Rectal smooth muscle tissue (tissue), 1 donor: ENCODE data around the gene METTL2B.
"Not testable (repeated sequence)": the region's sequence is repeated elsewhere in the genome, so short reads cannot be mapped to it uniquely, and the experiment has no call there.

Source experiments
- H3K27ac ChIP-seq: one replicate; pipeline ENCODE4 v1.7.0; 2013; ENCODE audit warnings: low read depth, low read length, inconsistent platforms
- H3K27me3 ChIP-seq: one replicate; pipeline ENCODE4 v1.7.0; 2013; ENCODE audit warnings: low read length; ENCODE audit not compliant: control insufficient read depth, insufficient read depth
- H3K36me3 ChIP-seq: one replicate; pipeline ENCODE4 v1.7.0; 2013; ENCODE audit warnings: low read length; ENCODE audit not compliant: control insufficient read depth, insufficient read depth
- H3K4me1 ChIP-seq: one replicate; pipeline ENCODE4 v1.7.0; 2013; ENCODE audit warnings: low read length; ENCODE audit not compliant: control insufficient read depth, insufficient read depth
- H3K4me3 ChIP-seq: one replicate; pipeline ENCODE4 v1.7.0; 2013; ENCODE audit warnings: low read length
- H3K9ac ChIP-seq: one replicate; pipeline ENCODE4 v1.7.0; 2013; ENCODE audit warnings: low read length

METTL2B gene, protein sequence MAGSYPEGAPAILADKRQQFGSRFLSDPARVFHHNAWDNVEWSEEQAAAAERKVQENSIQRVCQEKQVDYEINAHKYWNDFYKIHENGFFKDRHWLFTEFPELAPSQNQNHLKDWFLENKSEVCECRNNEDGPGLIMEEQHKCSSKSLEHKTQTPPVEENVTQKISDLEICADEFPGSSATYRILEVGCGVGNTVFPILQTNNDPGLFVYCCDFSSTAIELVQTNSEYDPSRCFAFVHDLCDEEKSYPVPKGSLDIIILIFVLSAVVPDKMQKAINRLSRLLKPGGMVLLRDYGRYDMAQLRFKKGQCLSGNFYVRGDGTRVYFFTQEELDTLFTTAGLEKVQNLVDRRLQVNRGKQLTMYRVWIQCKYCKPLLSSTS

DNA sequence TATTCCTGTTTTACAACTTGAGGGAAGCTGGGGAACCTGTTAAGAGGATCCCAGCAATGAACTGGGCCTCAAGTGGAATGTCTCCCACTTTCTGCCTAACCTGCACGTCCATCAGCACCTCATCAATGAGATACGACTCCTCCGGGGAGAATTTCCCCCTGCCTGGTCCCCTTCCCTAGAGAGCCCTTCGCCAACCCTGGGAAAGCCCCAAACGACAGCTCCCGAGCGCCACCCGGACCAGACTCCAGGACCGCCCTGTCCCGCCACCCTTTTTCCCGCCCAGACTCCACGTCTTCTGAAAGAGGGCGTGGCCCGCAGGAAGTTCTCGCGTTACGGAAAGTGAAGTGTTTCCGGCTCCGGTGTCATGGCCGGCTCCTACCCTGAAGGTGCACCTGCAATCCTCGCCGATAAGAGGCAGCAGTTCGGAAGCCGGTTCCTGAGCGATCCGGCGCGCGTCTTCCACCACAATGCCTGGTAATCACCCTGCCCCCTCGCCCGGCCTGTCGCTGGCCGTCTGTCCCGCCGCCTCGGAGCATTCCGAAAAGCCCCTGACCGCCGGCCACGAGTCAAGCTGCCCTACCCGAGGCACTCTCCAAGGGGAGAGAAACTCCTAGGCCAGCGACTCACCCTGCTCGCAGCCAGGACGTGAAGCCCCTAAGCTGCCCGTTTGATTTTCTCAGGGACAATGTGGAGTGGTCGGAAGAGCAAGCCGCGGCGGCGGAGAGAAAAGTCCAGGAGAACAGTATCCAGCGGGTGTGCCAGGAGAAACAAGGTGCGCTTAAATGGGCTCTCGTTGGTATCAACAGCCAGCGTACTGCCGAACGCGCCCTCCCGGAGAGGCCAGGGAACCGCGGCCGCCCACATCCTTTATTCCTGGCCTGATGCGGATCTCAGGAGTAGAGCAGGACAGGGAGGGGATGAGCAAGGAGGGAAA, at the start of gene METTL2B:
Gene METTL2B (plus strand): TSS at position 347 of the 934 bp plus-strand sequence. CDS start 18 bp downstream, at position 365.
- H3K36me3 ChIP-seq, H3K4me1 ChIP-seq, H3K27me3 ChIP-seq: not testable (repeated sequence)
- peak within 1 kb of the TSS; percentile 62 for H3K9ac ChIP-seq
- H3K27ac ChIP-seq = peak within 1 kb of the TSS; percentile 87
- peak within 1 kb of the TSS; percentile 89 for H3K4me3 ChIP-seq

DNA sequence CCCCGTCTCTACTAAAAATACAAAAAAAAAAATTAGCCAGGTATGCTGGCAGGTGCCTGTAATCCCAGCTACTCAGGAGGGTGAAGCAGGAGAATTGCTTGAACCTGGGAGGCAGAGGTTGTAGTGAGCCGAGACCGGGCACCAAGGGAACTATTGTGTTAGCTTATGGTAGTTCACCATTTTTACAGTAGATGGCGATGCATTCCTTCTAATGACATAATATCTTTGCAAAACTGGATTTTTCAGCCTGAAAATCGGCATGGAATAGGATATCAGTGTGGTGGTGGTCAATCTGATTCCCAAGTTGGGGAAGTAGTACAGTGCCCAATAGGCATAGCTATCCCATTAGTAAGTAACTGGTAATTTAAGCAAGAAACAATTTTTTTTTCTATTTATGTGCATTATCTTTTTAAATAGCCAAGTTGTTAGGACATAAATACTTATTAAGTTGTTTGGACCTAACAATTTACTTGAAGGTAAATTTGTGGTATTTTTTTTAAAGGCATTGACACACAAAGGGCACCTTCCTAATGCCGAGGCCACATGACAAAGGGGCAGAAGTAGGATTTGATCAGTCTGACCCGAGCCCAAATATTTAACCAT, 49.2 kb upstream of the METTL2B start:
- H3K27ac ChIP-seq = no peak overlapping the region
- H3K27me3 ChIP-seq = no peaks in the 10 kb centered on the region
- no peak overlapping the region for H3K4me3 ChIP-seq
- H3K9ac ChIP-seq = no peak overlapping the region
- H3K4me1 ChIP-seq = no peaks in the 10 kb centered on the region
- H3K36me3 ChIP-seq = no peaks in the 10 kb centered on the region

DNA sequence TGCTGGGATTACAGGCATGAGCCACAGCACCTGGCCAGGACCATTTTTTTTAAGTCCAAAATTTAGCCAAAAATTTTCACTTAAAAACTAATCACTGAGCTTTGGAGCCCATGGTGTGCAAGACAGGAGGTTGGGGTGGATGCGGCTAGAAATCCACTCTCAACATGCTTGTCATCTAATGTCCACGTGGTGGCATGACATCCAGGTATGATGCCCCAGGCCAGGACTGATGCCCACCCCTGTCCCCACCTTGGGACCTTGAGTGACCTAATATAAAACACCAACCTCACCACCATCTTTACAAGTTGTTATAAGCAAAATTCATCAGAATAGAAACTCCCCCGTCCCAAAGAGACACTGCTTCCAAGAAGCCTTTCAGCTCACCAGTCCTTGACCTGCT, 46.3 kb upstream of the METTL2B start:
- Histone ChIP-seq H3K27ac (no peak overlapping the region), H3K4me3 (no peak overlapping the region), H3K27me3 (no peaks in the 10 kb centered on the region), H3K36me3 (no peaks in the 10 kb centered on the region), H3K9ac (no peak overlapping the region), H3K4me1 (no peaks in the 10 kb centered on the region)

DNA sequence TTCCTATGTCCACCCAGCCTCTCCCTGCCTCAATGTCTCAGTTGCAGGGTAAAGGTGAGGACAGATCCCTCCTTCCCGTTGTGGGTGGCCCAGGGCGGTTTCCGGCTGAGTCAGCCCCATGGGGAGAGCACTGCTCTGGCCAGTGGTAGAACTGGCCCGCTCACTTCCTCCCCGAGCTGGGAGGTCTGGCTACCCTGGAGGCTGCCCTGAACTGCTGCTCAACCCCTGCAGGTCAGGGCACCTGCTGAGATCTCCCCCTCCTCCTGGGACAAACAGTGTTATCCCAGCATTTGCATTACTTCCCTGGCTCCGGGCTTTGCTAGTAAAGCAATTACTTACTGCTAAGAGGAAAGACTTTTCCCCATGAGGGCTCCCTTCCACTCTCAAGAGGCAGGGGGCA, 45.3 kb upstream of the METTL2B start:
- no peak overlapping the region for H3K27ac ChIP-seq

DNA sequence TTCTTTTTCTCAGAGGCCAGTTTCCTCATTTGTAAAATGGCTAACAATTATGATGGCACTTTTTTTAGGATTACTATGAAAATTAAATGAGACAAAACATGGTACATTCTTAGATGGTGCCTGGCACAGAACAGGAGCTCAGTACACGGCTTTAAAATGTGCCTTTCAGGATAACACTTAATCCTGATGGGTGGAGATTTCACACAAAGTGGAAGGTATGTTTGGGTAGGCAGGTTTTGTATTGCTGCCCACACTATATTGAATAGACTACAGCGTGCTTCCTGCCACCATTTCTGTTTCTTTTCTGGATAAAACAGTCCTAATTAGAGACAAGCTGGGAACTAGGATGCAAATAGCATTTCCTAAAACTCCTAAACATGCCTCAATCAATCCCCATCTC, 44.8 kb upstream of the METTL2B start:
- Histone ChIP-seq H3K4me3 (no peak overlapping the region), H3K9ac (no peak overlapping the region), H3K27me3 (no peaks in the 10 kb centered on the region), H3K4me1 (no peaks in the 10 kb centered on the region), H3K27ac (no peak overlapping the region), H3K36me3 (no peaks in the 10 kb centered on the region)

More for the DNA sequence above, 45.3 kb upstream of the METTL2B start:
- no peaks in the 10 kb centered on the region for H3K27me3 ChIP-seq
- no peak overlapping the region for H3K4me3 ChIP-seq
- no peak overlapping the region for H3K9ac ChIP-seq
- no peaks in the 10 kb centered on the region for H3K36me3 ChIP-seq
- H3K4me1 ChIP-seq = no peaks in the 10 kb centered on the region

DNA sequence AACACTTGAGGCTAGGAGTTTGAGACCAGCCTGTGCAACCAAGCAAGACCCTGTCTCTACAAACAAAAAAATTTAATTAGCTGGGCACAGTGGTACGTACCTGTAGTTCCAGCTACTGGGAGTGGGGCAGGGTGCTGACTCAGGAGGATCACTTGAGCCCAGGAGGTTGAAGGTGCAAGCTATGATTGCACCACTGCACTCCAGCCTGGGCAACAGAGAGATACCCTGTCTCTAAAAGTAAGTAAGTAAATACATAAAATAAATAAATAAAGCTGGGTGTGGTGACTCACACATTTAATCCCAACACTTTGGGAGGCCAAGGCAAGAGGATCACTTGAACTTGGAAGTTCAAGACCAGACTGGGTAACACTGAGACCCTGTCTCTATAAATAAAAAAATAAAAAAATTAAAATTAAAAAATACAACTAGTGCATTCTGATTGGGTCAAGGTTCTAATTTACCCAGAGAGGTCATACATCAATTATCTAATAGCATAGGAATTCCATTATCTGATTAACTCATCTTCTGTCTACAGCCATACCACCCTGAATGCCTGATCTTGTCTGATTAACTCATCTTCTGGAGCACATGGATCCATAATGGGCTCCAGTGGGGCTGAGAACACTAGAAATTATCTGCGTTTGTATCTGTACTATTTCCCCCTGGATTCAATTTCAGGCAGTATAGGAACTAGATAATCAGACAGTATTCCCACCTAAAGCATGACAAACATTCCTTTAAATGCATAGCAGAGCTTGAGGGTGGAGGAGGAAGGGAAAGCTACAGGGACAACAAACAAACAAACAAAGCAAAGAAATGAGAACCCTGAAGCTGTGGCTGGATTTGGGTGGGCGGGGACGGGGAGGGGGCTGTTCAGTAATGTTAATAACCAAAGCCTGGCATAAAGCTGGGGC, 41.9 kb upstream of the METTL2B start:
- Histone ChIP-seq H3K27me3 (no peaks in the 10 kb centered on the region), H3K27ac (no peak overlapping the region), H3K4me3 (no peak overlapping the region), H3K4me1 (no peaks in the 10 kb centered on the region), H3K36me3 (no peaks in the 10 kb centered on the region), H3K9ac (no peak overlapping the region)

DNA sequence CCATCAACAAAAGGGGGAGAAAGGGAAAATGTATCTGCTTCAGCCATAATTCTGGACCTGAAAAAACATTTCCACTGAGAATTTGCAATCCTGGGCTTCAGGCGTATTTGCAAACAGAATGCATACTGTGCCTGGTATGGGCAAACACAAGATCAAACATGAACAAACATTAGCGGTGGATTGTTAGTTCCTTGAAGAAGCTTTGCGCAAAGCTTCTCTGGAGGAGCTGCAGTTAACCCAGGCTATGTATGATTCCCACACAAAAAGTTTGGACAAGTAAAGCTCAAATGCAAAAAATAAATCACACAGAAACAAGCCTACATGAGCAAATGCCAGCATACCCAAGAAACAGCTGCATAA, 41.2 kb upstream of the METTL2B start:
- Histone ChIP-seq H3K4me3 (no peak overlapping the region), H3K4me1 (no peaks in the 10 kb centered on the region), H3K36me3 (no peaks in the 10 kb centered on the region), H3K27me3 (no peaks in the 10 kb centered on the region), H3K9ac (no peak overlapping the region), H3K27ac (no peak overlapping the region)

DNA sequence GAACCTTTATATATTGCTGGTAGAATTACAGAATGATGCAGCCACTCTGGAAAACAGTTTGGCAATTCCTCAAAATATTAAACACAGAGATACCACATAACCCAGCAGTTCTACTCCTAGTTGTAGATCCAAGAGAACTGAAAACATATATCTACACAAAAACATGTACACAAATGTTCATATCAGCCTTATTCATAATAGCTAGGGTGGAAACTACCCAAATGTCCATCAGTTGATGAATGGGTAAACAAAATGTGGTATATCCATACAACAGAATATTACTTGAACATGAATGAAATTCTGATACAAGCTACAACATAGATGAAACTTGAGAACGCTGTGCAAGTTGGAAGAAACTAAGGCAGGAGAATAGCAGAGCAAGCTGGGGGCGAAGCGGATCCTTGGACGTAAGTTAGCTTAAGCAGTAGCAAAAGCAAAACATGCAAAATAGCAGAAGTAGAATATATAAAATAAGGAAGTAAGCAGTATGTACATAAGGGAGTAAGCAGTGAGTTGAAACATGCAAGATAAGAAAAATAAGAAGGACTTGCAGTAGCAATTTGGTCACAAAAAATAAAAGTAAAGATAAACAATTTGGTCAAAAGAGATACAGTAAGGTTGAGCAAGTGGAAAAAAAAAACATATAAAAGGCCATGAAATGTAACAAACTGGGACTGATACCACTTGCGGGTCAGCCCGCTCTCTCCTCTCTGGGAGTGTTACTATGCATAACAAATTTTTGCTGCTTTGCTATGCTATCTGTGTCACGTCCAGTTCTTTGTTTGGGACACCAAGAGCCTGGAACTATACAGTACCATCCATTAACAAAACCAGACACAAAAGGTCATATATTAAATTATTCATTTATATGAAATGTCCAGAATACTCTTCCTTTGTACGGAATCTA, 38.9 kb upstream of the METTL2B start:
- H3K9ac ChIP-seq = no peak overlapping the region

DNA sequence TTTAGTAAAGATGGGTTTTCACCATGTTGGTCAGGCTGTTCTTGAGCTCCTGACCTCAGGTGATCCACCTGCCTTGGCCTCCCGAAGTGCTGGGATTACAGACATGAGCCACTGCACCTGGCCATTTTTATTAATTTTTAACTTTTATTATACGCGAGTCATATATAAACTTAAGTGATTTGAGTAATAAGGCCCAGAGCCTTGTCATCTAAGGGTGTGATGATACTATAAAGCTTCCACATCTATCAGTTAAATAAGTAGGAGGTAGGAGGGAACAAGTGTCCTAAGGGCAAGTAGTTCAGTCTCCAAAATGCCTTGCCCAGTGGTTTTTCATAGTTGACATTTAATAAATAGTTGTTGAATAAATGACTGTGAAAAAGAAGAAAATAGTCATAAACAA, 34.2 kb upstream of the METTL2B start:
- no peak overlapping the region for H3K9ac ChIP-seq
- H3K4me1 ChIP-seq = no peaks in the 10 kb centered on the region
- no peak overlapping the region for H3K27ac ChIP-seq
- H3K4me3 ChIP-seq = no peak overlapping the region
- no peaks in the 10 kb centered on the region for H3K36me3 ChIP-seq
- no peaks in the 10 kb centered on the region for H3K27me3 ChIP-seq

More for the DNA sequence above, 38.9 kb upstream of the METTL2B start:
- Histone ChIP-seq H3K4me3 (no peak overlapping the region), H3K27me3 (no peaks in the 10 kb centered on the region), H3K4me1 (no peaks in the 10 kb centered on the region), H3K36me3 (no peaks in the 10 kb centered on the region), H3K27ac (no peak overlapping the region)

DNA sequence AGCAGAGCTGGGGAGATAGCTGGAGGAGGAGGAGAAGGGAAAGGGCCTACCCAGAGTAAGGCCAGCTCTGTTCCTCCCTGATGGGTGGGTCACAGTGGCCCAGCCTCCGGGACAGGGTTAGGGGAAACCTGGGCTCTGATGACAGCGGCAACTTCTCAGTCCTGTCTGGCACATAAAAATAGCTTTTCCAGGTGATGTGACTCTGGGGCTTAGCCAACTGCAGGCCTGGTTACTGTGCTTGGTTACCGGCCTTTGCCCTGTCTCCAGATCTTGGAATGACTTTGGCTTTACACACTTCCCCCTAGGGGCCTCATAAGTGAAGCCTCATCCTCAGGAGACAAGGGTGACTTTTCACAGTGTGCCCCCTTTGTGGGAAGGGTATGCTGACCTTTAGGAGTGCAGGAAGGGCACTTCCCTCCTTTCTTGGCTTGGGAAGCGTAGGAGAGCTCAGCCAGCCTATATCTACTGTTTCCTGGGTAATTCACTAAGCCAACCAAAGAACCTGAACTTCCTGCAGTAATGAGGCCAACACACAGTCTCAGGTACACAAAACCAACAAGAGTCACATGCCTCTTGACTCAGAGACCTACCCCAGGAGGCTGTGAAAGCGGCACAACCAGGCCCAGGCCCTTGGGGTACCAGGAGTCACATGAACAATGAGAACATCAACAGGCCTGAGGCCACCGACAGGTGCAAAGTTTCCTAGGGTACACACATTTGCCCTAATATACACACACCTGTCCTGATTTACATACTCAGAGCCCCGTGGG, 32.5 kb upstream of the METTL2B start:
- Histone ChIP-seq H3K4me1 (no peaks in the 10 kb centered on the region), H3K4me3 (no peak overlapping the region), H3K9ac (no peak overlapping the region), H3K36me3 (no peaks in the 10 kb centered on the region), H3K27ac (no peak overlapping the region), H3K27me3 (no peaks in the 10 kb centered on the region)
